ENCODE measurements around the gene HDDC3.

Gene HDDC3

GRCh38 chr15:90884719-90885431 lies 47.5 kb downstream of the HDDC3 start:
- H3K27me3 Mint-ChIP-seq, result no peaks in the 10 kb centered on the region
- no peaks in the 10 kb centered on the region for H3K9me3 Mint-ChIP-seq
- H3K4me1 Mint-ChIP-seq (ENCODE audit: low read depth), result peaks cover 15% of the 10 kb centered on the region
- H3K36me3 Mint-ChIP-seq (ENCODE audit: low read depth), result no peaks in the 10 kb centered on the region
- peak overlapping the region; percentile 14 for H3K27ac Mint-ChIP-seq
- peak overlapping the region; percentile 49 for H3K4me3 Mint-ChIP-seq

- Mint-ChIP-seq H3K27me3 (no peaks in the 10 kb centered on the region), H3K9me3 (no peaks in the 10 kb centered on the region), H3K4me3 (peak within 1 kb of the TSS; percentile 49), H3K27ac (peak within 1 kb of the TSS; percentile 40), H3K36me3 (ENCODE audit: low read depth) (peaks cover 6% of the 10 kb centered on the region), H3K4me1 (ENCODE audit: low read depth) (peaks cover 15% of the 10 kb centered on the region)
Observed at GRCh38 chr15:90883976-90884718, 48.2 kb downstream of the HDDC3 start, which contains the start of gene FES. FES (plus strand) TSS chr15:90884504; CDS start chr15:90885046, 542 bp downstream.

- peak overlapping the region; percentile 10 for H3K4me3 Mint-ChIP-seq
- H3K4me1 Mint-ChIP-seq (ENCODE audit: low read depth), result peaks cover 15% of the 10 kb centered on the region
Observed at GRCh38 chr15:90883526-90883975, 48.8 kb downstream of the HDDC3 start.

GRCh38 chr15:90882781-90883525 lies 49.4 kb downstream of the HDDC3 start:
- Mint-ChIP-seq H3K4me3 (no peak overlapping the region), H3K9me3 (no peaks in the 10 kb centered on the region), H3K4me1 (ENCODE audit: low read depth) (peaks cover 15% of the 10 kb centered on the region), H3K27me3 (no peaks in the 10 kb centered on the region), H3K36me3 (ENCODE audit: low read depth) (peaks cover 18% of the 10 kb centered on the region), H3K27ac (peak overlapping the region; percentile 40)

More at GRCh38 chr15:90883526-90883975, 48.8 kb downstream of the HDDC3 start:
- Mint-ChIP-seq H3K27me3 (no peaks in the 10 kb centered on the region), H3K27ac (peak overlapping the region; percentile 40), H3K36me3 (ENCODE audit: low read depth) (peaks cover 12% of the 10 kb centered on the region), H3K9me3 (no peaks in the 10 kb centered on the region)

GRCh38 chr15:90881978-90882721 lies 50.2 kb downstream of the HDDC3 start:
- Mint-ChIP-seq H3K9me3 (no peaks in the 10 kb centered on the region), H3K27me3 (no peaks in the 10 kb centered on the region), H3K36me3 (ENCODE audit: low read depth) (peaks cover 26% of the 10 kb centered on the region), H3K4me3 (no peak overlapping the region), H3K4me1 (ENCODE audit: low read depth) (peaks cover 15% of the 10 kb centered on the region), H3K27ac (no peak overlapping the region)

GRCh38 chr15:90881181-90881977 lies 51.0 kb downstream of the HDDC3 start:
- no peaks in the 10 kb centered on the region for H3K27me3 Mint-ChIP-seq
- H3K4me1 Mint-ChIP-seq (ENCODE audit: low read depth), result peaks cover 15% of the 10 kb centered on the region
- no peaks in the 10 kb centered on the region for H3K9me3 Mint-ChIP-seq
- no peak overlapping the region for H3K4me3 Mint-ChIP-seq
- H3K27ac Mint-ChIP-seq, result no peak overlapping the region
- peaks cover 33% of the 10 kb centered on the region for H3K36me3 Mint-ChIP-seq (ENCODE audit: low read depth)

GRCh38 chr15:90880381-90881145 lies 51.8 kb downstream of the HDDC3 start:
- no peak overlapping the region for H3K27ac Mint-ChIP-seq
- H3K36me3 Mint-ChIP-seq (ENCODE audit: low read depth), result peaks cover 41% of the 10 kb centered on the region
- H3K27me3 Mint-ChIP-seq, result no peaks in the 10 kb centered on the region
- no peaks in the 10 kb centered on the region for H3K9me3 Mint-ChIP-seq
- H3K4me1 Mint-ChIP-seq (ENCODE audit: low read depth), result peaks cover 7% of the 10 kb centered on the region
- H3K4me3 Mint-ChIP-seq, result no peak overlapping the region
